Ureter (tissue), 1 donor: Measurements from ENCODE around the gene NOP53. TPM values are rescaled to one million over a fixed set of nuclear protein-coding genes. Genes with fewer than 3 reads are reported as not detected.
"Not testable (repeated sequence)": the region's sequence is repeated elsewhere in the genome, so short reads cannot be mapped to it uniquely, and the experiment has no call there.

Experiments
- DNase-seq: peaks from one replicate; pipeline ENCODE4 v3.0.0-alpha.2; 2020; ENCODE audit warnings: low spot score
- total RNA-seq: library from RNA; stranded (reverse); gene quantifications from one replicate; pipeline ENCODE4 v1.2.4, GENCODE V29; 2023
- donor health status: DM: yes; HTN: yes; CAD: no.

NOP53 gene
- total RNA-seq, 1 donor from 2014 or later = 450 TPM

GRCh38 chr19:47777245-47778048 lies 32.1 kb downstream of the NOP53 start:
- not testable (repeated sequence) for DNase-seq

- DNase-seq = peak; percentile 86
Observed at GRCh38 chr19:47778049-47778953, 33.0 kb downstream of the NOP53 start, which contains the start of gene SELENOW. TSS of gene SELENOW (plus strand) at chr19:47778703. CDS start at chr19:47778786, 83 bp downstream.

- no peak for DNase-seq
Observed at GRCh38 chr19:47778954-47779351, 33.6 kb downstream of the NOP53 start.

- DNase-seq = peak; percentile 69
Observed at GRCh38 chr19:47779524-47780214, 34.3 kb downstream of the NOP53 start.

GRCh38 chr19:47780215-47780551 lies 34.8 kb downstream of the NOP53 start:
- DNase-seq = no peak

GRCh38 chr19:47781590-47782262 lies 36.4 kb downstream of the NOP53 start:
- DNase-seq = peak; percentile 60

- no peak for DNase-seq
Observed at GRCh38 chr19:47786566-47786965, 41.2 kb downstream of the NOP53 start.

- DNase-seq = not testable (repeated sequence)
Observed at GRCh38 chr19:47787307-47787706, 42.0 kb downstream of the NOP53 start.

GRCh38 chr19:47789811-47790210 lies 44.5 kb downstream of the NOP53 start:
- not testable (repeated sequence) for DNase-seq

GRCh38 chr19:47790398-47790814 lies 45.1 kb downstream of the NOP53 start:
- peak; percentile 73 for DNase-seq

- no peak for DNase-seq
Observed at GRCh38 chr19:47792616-47793015, 47.3 kb downstream of the NOP53 start.

GRCh38 chr19:47794526-47794925 lies 49.2 kb downstream of the NOP53 start:
- DNase-seq = no peak

- no peak for DNase-seq
Observed at GRCh38 chr19:47796785-47797184, 51.4 kb downstream of the NOP53 start.

GRCh38 chr19:47797996-47798903 lies 52.9 kb downstream of the NOP53 start:
- no peak for DNase-seq

- no peak for DNase-seq
Observed at GRCh38 chr19:47798904-47799266, 53.5 kb downstream of the NOP53 start.

GRCh38 chr19:47801270-47801669 lies 55.9 kb downstream of the NOP53 start:
- no peak for DNase-seq

- DNase-seq = no peak
Observed at GRCh38 chr19:47802521-47803043, 57.2 kb downstream of the NOP53 start.

GRCh38 chr19:47803148-47803547 lies 57.8 kb downstream of the NOP53 start:
- DNase-seq = not testable (repeated sequence)

GRCh38 chr19:47803671-47804070 lies 58.3 kb downstream of the NOP53 start:
- not testable (repeated sequence) for DNase-seq

- not testable (repeated sequence) for DNase-seq
Observed at GRCh38 chr19:47804451-47804850, 59.1 kb downstream of the NOP53 start, which contains the start of gene TPRX1. TSS of gene TPRX1 (minus strand) at chr19:47804551. CDS start at chr19:47804539, 12 bp downstream.
